ENCODE data around the gene LRRC39.

GRCh38 chr1:100134872-100135271 lies 43.2 kb downstream of the LRRC39 start:
- TF ChIP-seq EP300 (IDR thresholded peaks at IDR 0.05), result no peak
- no peak for TF ChIP-seq CTCF (IDR thresholded peaks at IDR 0.05)
